HG02610 (cell line): ENCODE measurements around the gene TXNDC11.

Experiments
- ATAC-seq: cut with Tn5 transposase; IDR thresholded peaks from one replicate; pipeline ENCODE4 v1.9.1; 2021; ENCODE audit warnings: mild to moderate bottlenecking, moderate library complexity; ENCODE audit not compliant: unreplicated experiment

Gene TXNDC11

DNA sequence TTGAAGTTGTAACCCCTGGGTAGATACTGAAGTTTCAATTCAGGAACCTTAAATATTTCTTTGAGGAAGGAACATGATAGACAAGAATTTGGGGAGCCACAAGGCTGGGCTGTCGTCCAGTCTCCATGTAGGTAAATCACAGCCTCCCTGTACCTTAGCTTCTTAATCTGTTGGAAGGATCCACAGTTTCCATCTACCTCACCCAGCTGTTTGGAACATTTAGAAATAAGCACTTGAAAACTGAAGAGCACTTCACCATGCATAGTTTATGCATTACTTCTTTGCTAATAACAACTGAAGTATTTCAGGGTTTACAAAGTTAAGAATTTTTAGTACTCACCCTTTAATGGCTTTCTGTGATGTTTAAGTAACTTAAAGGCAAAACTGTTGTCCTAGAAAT lies 17.2 kb downstream of the TXNDC11 start:
- ATAC-seq = no peak

DNA sequence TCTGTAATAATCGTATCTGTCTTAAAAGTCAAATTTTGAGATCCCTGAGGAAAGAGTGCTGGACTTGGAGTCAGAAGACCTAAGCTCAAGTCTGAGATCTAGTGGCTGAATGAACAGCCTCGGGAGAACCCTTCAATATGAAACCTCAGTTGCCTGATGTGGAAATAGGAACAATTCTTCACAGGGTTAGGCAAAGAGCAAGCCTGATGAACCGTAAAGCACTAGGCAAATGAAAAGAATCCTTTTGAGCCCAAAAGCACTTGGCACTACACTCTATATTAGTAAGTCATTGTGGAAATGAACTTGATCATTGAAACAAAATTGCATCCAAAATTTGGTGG lies 20.2 kb downstream of the TXNDC11 start:
- ATAC-seq = no peak

DNA sequence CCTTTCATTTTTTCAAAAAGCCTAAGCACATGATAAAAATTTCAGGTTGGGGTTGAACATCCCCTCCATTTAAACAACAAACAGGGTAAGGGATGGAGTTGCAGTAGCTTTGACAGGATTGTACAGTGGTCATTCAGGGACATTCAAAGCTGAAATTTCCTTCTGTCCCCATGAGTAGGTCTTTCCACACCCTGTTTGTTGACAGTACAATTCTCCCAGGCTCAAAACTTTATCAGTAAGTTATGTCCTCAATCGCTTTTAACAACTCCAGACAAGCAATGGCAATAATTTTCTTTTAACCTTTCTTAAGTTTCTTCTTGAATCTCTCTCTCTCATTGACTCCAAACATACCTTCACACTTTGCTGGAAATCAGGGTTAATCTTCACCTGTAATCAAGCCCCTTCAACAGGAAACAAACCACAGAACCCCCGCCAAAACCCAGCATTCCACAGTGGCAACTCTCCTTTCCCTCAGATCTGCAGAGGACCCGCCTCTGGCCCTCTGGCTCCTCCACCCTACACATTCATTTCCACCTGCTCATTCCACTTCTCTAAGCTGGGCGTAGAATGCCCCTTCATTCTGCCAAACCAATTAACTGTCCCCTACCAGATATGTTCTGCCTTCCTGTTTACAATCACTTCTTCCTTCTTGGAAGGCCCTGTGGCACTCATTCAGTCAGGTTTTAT lies 20.7 kb downstream of the TXNDC11 start:
- no peak for ATAC-seq

GRCh38 chr16:11719762-11720161 lies 22.9 kb downstream of the TXNDC11 start:
- ATAC-seq = no peak

GRCh38 chr16:11719171-11719570 lies 23.5 kb downstream of the TXNDC11 start:
- no peak for ATAC-seq

DNA sequence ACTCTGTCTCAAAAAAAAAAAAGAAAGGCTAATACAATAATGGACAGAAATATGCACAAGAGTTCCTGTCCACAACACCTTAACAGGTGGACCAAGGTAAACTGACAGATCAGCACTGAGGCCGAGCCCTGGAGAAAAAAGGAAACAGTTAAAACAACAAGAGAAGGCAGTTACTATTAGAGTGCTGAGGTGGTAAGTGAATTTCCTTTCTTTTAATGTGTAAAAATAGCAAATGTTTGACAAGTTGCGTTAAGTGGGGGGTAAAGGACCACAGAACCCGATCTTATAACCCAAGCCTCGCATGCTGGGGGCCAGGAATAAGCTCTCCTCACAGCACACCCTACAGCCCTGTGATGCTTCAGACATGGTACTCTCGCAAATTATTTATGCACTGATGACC lies 24.8 kb downstream of the TXNDC11 start:
- no peak for ATAC-seq

DNA sequence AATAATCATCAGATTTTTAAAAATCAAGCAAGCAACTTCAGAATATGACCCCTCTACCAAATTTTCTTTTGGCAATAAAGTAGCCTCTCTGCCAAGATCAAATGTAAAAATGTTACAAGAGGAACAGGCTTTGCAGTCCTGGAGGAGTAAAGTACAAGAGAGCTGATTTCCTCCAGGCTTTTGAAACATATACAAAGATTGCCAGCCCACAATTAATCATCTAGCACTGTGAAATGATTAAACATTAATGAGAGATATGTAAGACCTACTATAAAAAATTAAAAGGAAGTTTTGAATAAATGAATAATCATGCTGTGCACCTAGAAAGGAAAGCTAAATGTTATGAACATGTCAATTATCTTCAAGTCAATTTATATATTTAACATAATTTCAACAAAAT lies 26.3 kb downstream of the TXNDC11 start:
- no peak for ATAC-seq

DNA sequence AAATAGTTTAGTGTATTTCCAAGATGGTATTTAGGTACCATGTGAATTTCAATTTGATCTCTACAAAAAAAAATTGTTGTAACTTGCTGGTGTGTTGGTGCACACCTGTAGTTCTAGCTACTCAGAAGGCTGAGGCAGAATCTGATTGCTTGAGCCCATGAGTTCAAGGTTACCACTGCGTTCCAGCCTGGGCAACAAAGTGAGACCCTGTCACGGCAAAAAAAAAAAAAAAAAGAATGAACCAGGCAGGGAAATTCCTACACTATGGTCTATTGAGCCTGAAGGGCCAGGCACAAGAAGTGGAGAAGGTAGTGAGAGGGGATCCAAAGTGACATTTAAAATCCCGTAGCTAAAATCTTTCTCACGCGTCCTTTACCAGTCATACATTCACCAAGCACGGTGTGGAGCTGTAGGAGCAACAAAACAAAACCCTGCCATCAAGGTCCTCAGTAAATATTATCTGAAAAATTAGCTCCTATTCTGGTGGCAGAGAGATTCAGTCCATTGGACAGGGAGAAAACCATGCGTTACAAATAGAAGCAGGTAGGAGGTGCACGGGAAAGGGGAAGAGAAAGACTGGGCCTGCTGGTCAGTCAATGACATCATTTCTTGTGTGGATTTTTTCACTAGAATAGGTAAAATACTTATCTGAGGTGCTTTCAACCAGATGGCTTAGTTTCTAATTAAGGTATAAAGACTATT lies 27.3 kb downstream of the TXNDC11 start:
- ATAC-seq = no peak

- ATAC-seq = no peak
These were observed 30.5 kb downstream of the TXNDC11 start for GRCh38 chr16:11712122-11712521.

GRCh38 chr16:11711662-11712061 lies 31.0 kb downstream of the TXNDC11 start:
- no peak for ATAC-seq

GRCh38 chr16:11708421-11708820 lies 34.2 kb downstream of the TXNDC11 start:
- ATAC-seq = no peak

- no peak for ATAC-seq
These were observed 34.9 kb downstream of the TXNDC11 start for GRCh38 chr16:11707679-11708197.

- no peak for ATAC-seq
These were observed 36.4 kb downstream of the TXNDC11 start for GRCh38 chr16:11706180-11706742.

DNA sequence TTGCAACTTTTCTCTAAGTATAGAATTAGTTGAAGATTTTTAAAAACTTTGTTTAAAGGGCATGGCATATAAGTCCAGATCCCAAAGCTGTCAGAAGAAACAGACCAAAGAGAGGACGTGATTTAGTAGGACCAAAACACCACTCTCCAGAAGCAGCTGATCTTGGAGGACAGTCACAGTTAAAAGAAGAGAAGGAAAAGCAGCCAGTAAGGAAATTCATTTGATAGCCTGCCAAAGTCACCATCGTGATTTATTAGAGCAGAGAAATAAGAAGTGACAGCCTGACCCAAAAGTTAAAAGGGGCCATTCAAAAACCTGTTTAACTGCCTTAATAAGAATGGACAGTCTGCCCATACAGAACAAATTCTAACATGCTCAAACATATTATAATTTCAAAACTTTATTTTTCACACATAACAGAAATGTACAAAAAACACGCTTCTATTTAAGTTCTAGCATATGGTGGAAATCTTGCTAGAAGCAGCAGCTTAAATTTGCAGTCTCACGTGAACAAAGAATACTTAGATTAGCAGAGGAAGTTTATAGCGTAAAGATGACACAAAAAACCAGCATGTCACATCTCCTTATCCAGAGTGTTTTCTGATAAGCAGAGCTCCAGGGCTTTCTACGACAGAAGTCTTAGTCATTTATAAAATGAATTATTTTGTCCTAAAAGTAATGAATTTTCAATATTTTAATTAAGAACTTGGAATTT lies 37.2 kb downstream of the TXNDC11 start:
- no peak for ATAC-seq

DNA sequence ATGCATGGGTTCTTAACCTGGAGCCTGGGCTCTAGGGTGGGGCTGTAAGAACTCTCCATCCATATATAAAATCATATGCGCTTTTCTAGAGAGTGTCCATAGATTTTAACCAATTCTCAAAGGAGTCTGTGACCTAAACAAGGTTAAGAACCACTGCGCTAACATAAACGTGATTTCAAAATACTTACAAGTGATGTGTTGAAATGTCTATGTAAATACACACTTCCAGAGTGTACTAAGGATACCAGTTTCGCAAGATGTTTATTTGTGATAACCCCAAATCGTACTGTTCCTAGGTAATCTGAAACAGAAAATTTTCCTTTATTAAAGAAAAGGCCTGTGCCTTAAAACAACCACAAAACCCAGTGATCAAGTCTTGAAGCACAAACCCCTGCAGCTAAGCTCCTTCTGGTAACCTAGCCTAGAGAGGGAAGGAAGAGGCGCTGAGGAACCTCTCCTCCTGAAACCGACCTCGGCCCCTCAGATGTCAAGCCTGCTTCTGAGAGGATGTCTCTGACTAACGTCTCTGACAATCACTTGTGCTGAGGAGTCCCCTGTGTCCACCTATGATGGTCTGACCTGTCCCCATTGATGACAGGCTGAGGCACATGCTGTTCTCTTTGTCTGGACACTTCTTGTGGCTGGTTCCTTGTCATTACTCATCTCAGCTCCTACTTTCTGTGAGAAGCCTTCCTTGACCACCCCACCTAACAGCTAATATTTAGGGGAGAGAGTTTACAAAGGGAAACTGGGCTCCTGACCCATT lies 42.2 kb downstream of the TXNDC11 start:
- no peak for ATAC-seq

DNA sequence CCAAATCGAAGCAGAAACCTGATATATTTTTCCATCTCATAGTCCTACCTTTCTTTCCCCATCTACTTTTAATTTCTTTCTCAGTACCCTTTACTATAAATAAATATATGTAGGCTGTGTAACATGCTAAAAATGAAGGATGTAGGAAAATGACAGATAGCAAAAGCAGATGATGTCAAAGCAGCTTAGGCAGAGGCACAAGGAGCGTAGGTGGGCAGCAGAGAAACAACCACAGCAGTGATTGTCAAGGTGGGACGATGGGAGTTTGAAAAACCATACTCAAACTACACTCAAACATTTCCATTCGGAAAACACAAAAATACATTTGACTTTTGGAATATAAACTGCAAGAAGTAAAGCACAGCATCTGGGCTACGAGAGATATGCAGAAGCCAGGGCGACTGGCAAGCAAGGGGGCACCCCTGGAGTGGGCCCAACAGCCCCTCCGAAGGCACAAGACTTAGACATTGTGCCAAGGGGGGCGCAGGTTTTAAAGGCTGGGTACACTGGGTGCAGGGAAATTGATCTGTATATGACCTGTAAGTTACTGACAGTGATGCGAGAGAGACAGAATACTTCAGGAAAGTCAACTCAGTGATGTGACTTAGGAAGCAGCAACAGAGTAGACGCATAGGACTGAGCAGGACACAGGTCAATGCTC lies 43.3 kb downstream of the TXNDC11 start:
- ATAC-seq = no peak

GRCh38 chr16:11698271-11698689 lies 44.4 kb downstream of the TXNDC11 start:
- ATAC-seq = no peak

- ATAC-seq = no peak
These were observed 45.3 kb downstream of the TXNDC11 start for GRCh38 chr16:11697319-11697718.

GRCh38 chr16:11696266-11697012 lies 46.2 kb downstream of the TXNDC11 start:
- no peak for ATAC-seq

DNA sequence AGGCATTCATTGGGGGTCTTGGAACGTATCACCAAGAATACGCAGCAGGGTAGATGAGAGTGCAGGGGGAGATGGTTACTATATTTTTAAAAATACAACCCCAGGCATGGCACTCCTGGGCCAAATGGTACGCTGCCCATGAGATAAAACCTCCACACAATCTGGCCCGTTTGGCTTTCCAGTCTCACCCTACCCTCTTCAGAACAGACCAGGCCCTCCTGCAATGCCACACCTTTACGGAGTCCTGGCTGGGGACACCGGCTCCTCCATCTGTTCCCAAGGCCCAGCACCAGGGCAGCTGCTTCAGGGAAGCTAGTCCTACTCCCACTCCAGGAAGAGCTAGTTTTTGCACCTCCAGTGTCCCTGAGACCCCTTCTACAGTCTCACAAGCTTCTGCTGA lies 50.0 kb downstream of the TXNDC11 start:
- ATAC-seq = no peak
